ENCODE results near the gene PCBP3.
"Not testable (repeated sequence)": the region's sequence is repeated elsewhere in the genome, so short reads cannot be mapped to it uniquely, and the experiment has no call there.

The PCBP3 gene

DNA sequence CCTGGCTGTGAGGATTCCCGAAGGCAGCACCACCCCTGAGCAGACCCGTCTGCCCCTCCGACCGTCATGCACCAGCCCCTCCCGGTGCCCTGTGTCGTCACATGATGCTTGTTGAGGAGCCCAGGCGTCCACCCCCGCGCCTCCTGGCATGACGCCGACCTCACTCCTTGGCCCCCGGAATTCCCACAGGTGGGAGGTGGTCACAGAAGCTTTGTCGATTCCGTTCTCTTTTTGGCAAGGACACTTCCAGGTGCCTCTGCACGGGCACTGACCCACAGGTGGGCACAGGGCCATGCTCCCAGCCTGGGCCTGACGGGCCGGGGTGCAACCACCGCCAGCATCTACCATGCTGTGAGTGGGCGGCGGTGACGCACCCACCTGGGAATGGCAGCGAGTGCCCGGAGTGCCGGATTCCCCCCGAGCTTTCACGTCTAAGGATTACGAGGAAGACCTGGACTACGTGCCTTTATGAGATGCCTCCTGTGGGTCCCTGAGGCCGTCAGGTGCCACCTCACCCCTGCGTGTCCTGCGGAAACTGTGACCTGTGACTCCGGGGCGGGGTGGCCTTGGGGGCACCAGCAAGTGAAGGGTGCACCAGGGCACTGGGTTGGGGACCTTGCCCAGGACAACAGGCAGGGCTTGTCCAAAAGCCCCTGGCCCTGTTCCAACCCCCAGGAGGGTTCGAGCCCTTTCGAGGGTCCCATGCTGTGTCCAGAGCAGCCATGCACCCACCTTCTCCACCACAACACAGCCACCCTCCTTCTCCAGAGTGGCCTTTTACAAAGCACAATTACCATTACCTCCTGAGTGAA, 306.6 kb downstream of the PCBP3 start:
- DNase-seq (ENCODE audit: low read depth in 2 of 2): no peak
- H3K4me3 ChIP-seq (replicated peaks in 1 of 2; ENCODE audit: low read depth in 2 of 2, low read length in 2 of 2): no peak overlapping the region
- TF ChIP-seq, protein P1, sequence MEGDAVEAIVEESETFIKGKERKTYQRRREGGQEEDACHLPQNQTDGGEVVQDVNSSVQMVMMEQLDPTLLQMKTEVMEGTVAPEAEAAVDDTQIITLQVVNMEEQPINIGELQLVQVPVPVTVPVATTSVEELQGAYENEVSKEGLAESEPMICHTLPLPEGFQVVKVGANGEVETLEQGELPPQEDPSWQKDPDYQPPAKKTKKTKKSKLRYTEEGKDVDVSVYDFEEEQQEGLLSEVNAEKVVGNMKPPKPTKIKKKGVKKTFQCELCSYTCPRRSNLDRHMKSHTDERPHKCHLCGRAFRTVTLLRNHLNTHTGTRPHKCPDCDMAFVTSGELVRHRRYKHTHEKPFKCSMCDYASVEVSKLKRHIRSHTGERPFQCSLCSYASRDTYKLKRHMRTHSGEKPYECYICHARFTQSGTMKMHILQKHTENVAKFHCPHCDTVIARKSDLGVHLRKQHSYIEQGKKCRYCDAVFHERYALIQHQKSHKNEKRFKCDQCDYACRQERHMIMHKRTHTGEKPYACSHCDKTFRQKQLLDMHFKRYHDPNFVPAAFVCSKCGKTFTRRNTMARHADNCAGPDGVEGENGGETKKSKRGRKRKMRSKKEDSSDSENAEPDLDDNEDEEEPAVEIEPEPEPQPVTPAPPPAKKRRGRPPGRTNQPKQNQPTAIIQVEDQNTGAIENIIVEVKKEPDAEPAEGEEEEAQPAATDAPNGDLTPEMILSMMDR (IDR thresholded peaks at IDR 0.05; ENCODE audit: low read depth, low read length): no peak

DNA sequence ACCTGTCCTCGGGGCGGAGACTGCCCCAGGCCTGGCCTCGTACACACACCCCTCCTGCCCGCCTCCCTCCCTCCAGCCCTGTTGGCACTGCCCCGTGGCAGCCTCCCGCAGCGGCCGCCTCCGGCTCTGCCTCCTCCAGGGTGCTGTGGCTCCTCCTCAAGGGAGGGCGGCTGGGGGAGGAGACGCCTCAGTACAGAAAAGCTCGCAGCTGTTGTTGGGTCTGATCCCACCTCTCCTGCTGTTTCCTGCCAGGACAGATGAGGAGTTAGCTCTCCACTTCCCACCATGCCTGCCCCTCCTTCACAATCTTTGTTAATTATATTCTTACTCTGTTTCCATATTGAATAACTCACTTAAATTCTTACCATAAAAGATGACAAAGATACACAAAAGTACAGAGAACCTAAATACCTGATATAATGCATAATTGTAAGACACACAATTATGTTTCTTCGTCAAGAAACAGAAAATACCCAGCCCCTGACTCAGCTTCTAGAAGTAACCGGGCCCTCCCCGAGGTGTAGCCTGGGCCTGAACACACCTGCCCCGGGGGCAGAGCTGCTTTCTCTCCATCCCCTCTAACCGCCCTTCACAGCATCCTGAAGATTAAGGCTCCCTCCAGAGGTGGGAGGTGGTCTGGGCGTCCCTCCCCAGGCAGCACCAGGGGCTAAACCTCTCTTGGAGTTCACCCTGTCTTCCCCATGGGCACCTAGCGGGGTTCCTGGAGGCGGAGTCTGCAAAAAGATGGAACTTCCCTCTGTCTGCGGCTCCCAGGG, 307.4 kb downstream of the PCBP3 start:
- DNase-seq (ENCODE audit: low read depth in 2 of 2): peak; percentile 45 to 81
- no peak overlapping the region for H3K4me3 ChIP-seq (replicated peaks in 1 of 2; ENCODE audit: low read depth in 2 of 2, low read length in 2 of 2)
- TF ChIP-seq, protein P1 (IDR thresholded peaks at IDR 0.05; ENCODE audit: low read depth, low read length): no peak

DNA sequence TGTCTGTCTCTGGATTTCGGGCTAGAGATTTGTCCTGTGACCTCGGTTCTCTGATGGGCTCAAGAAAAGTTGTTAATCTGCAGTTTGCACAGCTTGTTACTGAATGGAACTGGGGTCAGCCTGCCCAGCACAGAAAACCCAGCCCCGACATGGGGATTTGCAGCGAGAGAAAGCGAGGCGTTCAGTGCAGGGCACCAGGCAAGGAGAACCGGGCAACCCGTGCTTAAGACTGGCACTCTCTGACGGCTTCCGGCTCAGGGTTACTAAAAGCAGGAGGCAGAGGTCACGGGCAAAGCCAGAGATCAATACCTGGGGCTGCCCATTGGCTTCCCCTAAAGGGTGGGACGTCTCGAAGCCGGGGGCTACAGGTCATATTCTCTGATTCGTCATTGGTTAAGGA, 308.2 kb downstream of the PCBP3 start:
- DNase-seq (ENCODE audit: low read depth in 2 of 2): no peak
- TF ChIP-seq, protein P1 (IDR thresholded peaks at IDR 0.05; ENCODE audit: low read depth, low read length): no peak
- no peak overlapping the region for H3K4me3 ChIP-seq (replicated peaks in 1 of 2; ENCODE audit: low read depth in 2 of 2, low read length in 2 of 2)

DNA sequence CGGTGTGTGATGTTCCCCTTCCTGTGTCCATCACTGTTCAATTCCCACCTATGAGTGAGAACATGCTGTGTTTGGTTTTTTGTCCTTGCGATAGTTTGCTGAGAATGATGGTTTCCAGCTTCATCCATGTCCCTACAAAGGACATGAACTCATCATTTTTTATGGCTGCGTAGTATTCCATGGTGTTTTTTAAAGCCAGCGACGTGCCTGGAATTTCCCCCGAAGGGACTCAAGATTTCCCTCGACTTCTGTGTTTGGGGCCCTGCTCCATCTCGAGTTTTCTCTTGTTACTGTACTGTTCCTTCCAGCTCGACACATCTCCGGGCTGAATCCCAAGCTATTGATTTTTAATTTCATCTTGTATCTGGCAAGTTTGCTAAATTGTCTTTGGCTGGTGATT, 309.0 kb downstream of the PCBP3 start:
- DNase-seq (ENCODE audit: low read depth in 2 of 2); H3K4me3 ChIP-seq (replicated peaks in 1 of 2; ENCODE audit: low read depth in 2 of 2, low read length in 2 of 2): not testable (repeated sequence)

DNA sequence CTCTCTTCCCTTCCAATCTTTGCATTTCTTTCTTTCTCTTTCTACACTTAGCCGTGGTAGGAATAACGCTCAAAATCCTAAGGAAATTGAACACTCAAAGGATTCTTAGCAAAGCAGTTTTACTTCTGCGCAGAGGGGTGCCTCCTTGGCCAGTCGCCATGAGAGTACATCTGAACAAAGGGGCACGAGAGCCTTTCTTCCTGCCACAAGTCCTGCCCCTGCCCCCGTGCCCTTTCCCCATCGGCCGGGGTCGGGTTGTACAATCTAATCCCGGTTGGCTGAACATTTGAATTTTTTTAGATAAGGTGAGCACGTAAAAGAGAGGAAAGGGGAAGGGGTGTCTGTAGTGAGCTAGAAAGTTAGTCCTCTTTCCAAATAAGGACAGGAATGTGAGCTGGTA, 309.4 kb downstream of the PCBP3 start:
- no peak overlapping the region for H3K4me3 ChIP-seq (replicated peaks in 1 of 2; ENCODE audit: low read depth in 2 of 2, low read length in 2 of 2)
- no peak for DNase-seq (ENCODE audit: low read depth in 2 of 2)
- TF ChIP-seq, protein P1 (IDR thresholded peaks at IDR 0.05; ENCODE audit: low read depth, low read length): no peak

DNA sequence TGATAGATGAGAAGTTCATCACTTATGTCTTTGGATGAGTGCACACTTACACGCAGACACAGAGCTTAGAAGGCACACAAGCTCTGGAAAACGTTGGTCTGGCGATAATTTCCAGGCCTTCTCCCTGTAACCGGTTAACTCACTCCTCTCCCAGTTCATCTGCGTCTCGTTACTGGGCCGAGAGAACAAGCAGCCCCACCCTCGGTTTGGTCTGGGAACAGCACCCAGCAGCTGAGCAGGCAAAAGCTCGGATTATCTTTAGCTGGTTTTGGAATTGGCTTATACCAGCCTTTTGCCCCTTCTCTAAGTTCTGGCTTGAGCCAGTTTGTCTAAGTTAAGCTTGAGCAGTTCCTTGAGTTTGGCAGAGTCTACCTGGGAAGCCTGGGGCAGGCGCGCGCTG, 310.7 kb downstream of the PCBP3 start:
- TF ChIP-seq, protein P1 (IDR thresholded peaks at IDR 0.05; ENCODE audit: low read depth, low read length): peak; percentile 53
- no peak overlapping the region for H3K4me3 ChIP-seq (replicated peaks in 1 of 2; ENCODE audit: low read depth in 2 of 2, low read length in 2 of 2)
- DNase-seq (ENCODE audit: low read depth in 2 of 2): peak; percentile 56 to 76

DNA sequence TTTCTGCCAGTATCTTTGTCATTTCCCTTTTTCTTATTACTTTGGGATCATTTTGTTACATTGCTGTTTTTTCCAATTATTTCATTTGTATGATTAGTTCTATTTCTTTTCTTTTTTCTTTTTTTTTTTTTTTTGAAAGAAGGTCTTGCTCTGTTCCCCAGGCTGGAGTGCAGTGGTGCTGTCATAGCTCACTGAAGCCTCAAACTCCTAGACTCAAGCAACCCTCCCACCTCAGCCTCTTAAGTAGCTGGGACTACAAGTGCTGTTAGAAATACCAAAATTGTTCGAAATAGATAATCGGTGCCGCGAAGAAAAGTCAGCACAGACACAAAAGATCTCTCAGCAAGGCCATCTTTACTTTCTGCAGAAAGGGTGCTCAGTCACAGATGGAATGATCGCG, 311.4 kb downstream of the PCBP3 start:
- TF ChIP-seq, protein P1 (IDR thresholded peaks at IDR 0.05; ENCODE audit: low read depth, low read length): no peak
- DNase-seq (ENCODE audit: low read depth in 2 of 2): no peak
- H3K4me3 ChIP-seq (replicated peaks in 1 of 2; ENCODE audit: low read depth in 2 of 2, low read length in 2 of 2): no peak overlapping the region

Measured in cardiac fibroblast (primary cell).